Measurements from ENCODE around the gene PIP5K1C.
A peak's percentile ranks its signal among the peaks of the same experiment; 100 is the strongest.

Gene PIP5K1C

GRCh38 chr19:3644351-3645066, 55.8 kb downstream of the PIP5K1C start:
- TF ChIP-seq CTCF (conservative IDR thresholded peaks at IDR 0.05; ENCODE audit: low read length), result no peak

GRCh38 chr19:3643674-3644313, 56.5 kb downstream of the PIP5K1C start:
- no peak for DNase-seq (ENCODE audit: low read depth)
- no peak overlapping the region for H3K4me3 ChIP-seq (ENCODE audit: low read length)
- no peak for TF ChIP-seq CTCF (conservative IDR thresholded peaks at IDR 0.05; ENCODE audit: low read length)

More at GRCh38 chr19:3644351-3645066, 55.8 kb downstream of the PIP5K1C start:
- H3K4me3 ChIP-seq (ENCODE audit: low read length), result no peak overlapping the region
- DNase-seq (ENCODE audit: low read depth), result peak; percentile 24

- DNase-seq (ENCODE audit: low read depth), result no peak
- no peak for TF ChIP-seq CTCF (conservative IDR thresholded peaks at IDR 0.05; ENCODE audit: low read length)
- no peak overlapping the region for H3K4me3 ChIP-seq (ENCODE audit: low read length)
Measured at GRCh38 chr19:3642987-3643673, 57.1 kb downstream of the PIP5K1C start.

GRCh38 chr19:3642296-3642695, 58.0 kb downstream of the PIP5K1C start:
- no peak for TF ChIP-seq CTCF (conservative IDR thresholded peaks at IDR 0.05; ENCODE audit: low read length)
- DNase-seq (ENCODE audit: low read depth), result no peak
- H3K4me3 ChIP-seq (ENCODE audit: low read length), result no peak overlapping the region

GRCh38 chr19:3641515-3642269, 58.6 kb downstream of the PIP5K1C start:
- no peak for DNase-seq (ENCODE audit: low read depth)
- no peak for TF ChIP-seq CTCF (conservative IDR thresholded peaks at IDR 0.05; ENCODE audit: low read length)
- no peak overlapping the region for H3K4me3 ChIP-seq (ENCODE audit: low read length)

DNA sequence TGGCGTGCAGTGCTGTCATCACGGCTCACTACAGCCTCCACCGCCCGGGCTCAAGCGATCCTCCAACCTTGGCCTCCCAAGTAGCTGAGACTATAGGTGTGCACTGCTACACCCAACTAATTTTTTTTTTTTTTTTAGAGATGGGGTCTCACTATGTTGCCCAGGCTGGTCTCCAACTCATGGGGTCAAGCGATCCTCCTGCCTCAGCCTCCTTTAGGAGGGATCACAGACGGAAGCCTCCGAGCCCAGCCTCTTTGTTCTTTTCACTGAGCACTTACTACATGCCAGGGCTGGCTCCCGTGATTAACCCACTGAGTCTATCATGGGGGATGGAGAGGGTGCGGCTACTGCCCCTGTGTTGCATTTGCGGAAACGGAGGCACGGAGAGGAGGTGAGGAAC, 60.8 kb downstream of the PIP5K1C start:
- no peak for DNase-seq (ENCODE audit: low read depth)
- H3K4me3 ChIP-seq (ENCODE audit: low read length), result no peak overlapping the region
- TF ChIP-seq CTCF (conservative IDR thresholded peaks at IDR 0.05; ENCODE audit: low read length), result no peak
